ENCODE data around the gene NFIA.
"Not testable (repeated sequence)": the region's sequence is repeated elsewhere in the genome, so short reads cannot be mapped to it uniquely, and the experiment has no call there.

NFIA gene

DNA sequence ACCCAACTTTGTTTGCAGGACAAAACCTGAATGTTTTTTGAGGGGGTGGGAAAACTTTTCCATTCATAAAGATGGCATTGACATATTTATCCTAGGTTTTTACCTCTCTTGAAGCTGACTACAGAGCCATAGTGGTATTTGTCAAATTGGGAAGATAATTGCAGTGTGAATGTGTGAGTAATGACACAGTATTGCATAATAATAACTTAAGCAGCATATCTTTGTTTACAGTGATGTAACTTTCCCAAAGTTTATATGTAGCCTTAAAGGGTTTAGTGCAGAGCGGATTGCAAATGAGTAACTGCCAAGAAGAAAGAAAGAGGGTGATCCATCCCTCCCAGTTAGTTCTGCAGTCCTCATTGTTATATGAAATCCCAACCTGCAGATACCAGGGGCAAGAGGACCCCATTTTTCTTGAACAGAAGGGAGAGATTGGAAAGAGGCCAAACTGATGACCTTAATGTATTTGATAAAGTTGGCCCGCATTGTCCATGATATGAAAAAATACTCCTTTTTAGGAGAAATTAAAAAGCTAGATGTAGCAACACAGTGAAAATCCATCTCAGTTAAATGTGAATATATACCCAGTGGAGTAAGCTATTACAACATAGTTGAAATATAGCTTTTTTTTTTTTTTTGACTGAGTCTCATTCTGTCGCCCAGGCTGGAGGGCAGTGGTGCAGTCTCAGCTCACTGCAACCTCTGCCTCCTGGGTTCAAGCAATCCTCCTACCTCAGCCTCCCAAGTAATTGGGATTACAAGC lies 23.7 kb upstream of the NFIA start:
- peak; percentile 40 for DNase-seq (ENCODE audit: low spot score)

DNA sequence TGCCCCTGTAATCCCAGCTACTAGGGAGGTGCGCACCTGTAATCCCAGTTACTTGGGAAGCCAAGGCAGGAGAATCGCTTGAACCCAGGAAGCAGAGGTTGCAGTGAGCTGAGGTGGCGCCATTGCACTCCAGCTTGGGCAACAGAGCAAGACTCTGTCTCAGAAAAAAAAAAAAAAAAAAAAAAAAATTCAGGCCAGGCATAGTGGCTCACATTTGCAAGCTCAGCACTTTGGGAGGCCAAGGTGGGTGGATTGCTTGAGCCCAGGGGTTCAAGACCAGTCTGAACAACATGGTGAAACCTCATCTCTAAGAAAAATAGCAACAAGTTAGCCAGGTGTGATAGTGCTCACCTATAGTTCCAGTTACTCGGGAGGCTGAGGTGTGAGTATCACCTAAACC lies 20.8 kb upstream of the NFIA start:
- DNase-seq (ENCODE audit: low spot score) = peak; percentile 48

DNA sequence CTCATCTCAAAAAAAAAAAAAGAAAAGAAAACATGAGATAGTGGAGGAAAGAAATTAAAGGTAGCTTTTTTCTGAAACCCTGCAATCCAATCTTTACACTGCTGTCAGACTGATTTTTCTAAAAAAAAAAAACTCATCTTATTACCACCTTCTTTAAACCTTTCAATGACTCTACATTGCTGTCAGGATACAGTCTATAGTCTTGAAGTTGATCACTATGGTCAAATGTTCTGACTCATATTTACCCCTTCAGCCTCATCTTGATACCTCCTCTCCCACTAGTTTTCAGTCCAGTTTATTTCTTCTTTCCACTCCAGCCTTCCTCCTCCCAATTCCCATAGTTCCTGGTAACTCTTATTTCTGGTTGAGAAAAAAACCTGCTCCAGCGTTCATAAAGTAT lies 17.7 kb upstream of the NFIA start:
- DNase-seq (ENCODE audit: low spot score) = no peak

DNA sequence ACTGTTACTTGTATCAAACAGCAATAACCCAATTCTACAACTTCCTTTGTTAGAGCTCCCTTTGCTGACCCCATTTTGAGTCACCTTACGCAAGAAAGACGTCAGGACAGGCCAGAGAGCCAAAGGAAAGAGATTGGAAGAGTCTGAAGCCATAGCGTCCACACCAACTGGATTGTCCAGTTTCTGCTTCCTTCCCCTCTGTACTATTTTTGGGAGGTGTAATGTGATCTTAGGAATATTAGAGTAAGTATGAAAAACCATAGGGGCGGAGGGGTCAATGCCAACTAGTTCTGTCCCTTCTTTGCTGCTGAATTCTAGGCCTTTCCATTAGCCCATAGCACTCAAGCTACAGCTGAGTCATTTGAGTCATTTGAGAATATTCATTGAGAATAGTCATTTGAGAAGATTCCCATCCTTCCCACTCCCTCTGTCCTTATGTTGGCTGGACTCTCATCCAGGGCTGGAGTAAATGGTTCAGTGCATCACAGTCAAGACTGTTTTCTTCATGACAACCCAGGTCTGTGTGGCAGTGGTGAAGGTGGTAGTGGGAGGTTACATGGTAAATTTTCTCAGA lies 14.8 kb upstream of the NFIA start:
- no peak for DNase-seq (ENCODE audit: low spot score)

DNA sequence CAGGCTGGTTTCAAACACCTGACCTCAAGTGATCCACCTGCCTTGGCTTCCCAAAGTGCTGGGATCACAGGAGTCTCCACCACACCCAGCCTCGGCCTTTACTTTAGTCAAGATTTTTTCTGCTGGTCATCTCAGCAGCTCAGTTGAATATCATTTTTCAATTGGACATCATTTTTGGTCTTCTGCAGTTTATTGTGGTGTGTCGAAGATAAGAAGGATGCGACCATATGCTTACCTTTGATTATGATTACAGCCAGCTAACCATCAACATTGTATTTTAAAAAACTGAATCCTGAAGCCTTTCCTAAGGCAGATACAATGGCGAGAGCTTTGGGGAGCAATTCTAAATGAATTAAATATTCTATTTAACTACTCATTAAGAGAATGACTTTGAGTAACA lies 12.3 kb upstream of the NFIA start:
- peak; percentile 24 for DNase-seq (ENCODE audit: low spot score)

DNA sequence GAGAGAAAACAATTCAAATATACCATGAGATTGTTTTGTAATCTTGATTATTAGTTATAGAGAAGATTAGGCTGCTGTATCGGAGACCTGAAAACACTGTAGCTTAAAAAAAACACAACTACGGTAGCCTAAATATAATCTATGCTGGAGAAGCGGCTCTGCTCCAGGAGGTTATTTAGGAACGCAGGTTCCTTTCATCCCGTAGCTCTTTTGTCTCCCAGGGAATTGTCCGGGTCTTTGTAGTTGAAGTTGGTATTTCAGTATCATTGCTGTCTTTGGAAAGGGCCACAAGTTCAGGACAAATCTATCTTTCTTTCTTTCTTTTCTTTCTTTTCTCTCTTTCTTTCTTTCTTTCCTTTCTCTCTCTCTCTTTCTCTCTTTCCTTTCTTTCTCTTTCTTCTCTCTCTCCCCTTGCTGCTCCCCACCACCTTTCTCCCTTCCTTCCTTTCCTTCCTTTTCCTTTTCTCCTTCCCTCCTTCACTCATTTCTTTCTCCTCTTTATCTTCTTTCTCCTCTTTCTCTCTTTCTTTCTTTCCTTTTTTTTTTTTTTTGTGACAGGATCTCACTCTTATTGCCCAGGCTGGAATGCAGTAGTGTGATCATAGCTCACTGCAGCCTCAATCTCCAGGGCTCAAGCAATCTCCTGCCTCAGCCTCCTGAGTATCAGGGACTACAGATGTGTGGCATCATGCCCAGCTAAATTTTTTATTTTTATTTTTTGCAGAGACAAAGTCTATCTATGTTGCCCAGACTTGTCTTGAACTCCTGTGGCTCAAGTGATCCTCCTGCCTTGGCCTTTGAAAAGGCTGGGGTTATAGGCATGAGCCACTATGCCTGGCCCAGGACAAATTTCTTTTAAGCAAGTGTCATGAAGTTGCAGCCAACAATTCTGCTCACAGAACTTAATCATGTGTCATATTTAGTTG lies 10.9 kb upstream of the NFIA start:
- peak; percentile 89 for DNase-seq (ENCODE audit: low spot score)

DNA sequence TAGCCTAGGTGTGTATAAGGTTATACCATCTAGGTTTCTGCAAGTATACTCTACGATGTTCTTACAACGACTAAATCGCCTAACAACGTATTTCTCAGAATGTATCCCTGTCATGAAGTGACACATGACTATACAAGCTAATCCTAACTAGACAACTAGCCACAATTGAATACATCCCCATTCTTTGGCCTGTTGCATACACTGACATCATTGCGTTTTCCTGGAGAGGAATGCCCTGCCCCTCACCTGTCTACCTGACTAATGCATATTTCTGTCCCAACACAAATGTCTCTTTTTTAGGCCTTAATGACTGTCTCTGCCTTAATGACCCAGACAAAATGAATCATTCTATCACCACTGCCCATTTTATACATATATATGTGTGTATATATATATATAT lies 8.5 kb upstream of the NFIA start:
- no peak for DNase-seq (ENCODE audit: low spot score)

DNA sequence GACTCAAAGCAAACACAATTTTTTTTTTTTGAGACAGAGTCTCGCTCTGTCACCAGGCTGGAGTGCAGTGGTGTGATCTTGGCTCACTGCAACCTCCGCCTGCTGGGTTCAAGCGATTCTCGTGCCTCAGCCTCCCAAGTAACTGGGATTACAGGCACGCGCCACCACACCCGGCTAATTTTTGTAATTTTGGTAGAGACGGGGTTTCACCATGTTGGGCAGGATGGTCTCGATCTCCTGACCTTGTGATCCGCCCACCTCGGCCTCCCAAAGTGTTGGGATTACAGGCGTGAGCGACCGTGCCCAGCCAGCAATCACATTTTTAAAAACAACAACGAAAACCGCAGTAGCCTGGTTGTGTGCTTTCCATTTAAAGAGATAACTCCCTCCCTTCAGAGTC lies 6.5 kb upstream of the NFIA start:
- DNase-seq (ENCODE audit: low spot score) = not testable (repeated sequence)

DNA sequence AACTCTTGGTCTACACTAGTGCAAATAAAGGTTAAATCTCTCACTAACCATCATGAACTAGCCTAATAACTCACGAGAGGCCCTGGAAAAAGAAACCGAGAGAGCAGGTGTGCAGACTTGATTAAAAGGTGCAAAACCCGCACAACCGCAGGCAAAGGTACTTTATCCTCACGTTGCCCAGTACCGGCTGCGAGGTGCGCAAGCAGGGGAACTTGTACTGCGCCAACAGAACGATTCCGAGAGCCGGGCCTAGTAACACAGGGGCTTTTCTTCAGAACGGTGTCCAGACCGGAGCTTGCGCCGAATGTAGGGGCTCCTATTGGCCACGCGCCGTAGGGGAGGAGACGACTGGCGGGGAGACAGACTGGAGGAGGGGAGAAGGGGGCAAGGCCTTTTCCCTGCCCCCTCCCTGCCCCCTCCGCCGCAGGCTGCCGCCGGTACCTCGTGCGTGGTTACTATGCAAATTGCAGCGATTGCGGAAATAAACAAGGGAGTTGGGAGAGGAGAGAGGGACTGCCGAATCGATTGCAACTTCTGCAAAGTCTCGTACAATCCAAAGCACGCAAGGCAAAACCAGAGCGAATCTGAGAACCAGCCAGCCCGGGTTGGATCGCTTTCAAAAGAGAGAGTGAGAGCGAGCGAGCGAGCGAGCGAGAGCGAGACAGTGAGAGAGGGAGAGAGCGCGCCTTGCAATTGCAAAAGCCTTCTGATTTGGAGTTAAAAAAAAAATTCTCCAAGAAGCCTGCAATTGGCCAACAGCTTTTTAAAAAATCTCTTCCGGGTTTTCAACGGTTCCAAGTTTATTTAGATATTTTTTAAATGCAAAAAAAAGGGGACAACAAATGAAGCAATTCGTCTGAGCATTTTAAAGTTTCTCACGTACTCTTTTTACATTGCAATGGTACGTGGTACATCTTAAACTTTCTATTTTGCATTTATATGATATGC lies 5.4 kb upstream of the NFIA start:
- DNase-seq (ENCODE audit: low spot score) = peak; percentile 84

DNA sequence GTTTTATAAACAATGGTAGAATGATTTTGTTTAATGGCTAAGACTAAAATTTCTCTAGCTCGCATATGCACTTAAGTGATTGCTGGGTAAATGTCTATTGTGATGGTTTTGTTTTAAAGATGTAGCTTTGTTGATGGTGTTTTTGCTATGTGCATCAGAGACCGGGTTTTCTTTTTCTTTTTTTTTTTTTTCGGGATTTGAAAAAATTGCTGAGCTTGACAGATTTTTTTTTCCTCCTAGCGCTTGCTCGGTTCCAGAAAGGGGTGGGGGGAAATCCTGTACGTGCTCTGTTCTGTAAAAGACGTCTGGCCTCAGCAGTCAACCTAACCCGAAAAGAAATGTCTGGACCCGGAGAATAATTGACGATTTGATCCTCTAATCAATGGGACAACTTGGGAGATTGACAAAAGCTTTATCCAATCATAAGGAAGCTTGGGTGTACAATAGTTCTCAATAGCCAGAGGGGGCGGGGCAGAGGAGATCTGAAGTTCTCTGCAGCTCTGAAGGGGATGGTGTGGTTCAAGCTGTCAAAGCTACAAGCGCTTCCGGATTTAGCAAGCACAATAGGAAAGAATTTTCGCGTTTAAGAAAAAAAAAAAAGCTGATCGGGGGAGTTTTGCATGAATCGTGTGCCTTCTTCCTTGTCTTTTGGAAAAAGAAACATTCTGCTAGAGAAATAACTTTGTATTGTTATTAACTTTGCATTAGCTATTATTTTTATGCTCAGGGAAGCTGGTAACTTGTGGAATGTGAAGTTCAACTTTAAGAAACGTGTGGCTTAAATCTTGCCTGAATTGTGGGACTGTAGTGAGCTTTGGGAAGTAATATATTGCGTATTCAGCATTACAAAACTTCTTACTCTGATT lies 4.5 kb upstream of the NFIA start:
- peak; percentile 93 for DNase-seq (ENCODE audit: low spot score)

DNA sequence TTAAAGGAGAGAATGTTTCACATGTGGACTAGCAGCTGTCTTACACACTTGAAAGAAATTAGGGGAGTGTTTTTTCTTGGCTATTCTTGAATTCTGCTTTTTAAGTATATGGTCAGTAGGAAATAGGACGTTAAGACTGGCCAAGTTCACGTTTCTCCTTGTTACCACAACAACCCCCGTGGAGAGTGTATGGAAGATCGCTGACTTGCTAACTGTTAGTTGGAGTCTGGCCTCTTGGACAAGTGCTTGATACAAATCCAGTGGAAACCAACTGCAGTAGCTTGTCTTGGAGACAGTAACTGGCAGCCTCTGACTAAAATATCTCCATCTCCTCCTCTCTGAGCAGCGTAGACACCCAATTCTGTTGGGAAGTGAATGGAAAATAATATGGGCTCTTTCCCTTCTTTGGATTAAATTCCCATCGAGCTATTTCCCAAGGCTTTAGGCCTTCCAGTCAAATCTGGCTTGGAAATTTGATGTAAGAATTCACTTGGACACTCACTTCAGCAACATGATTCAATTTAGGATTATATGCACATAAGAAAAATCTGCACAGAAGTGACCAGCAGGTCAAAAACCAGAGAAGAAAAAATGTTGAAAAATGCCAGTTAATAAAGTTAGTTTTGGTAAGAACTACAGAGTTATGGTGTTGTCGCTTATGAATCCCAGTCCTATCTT lies 3.6 kb upstream of the NFIA start:
- DNase-seq (ENCODE audit: low spot score) = peak; percentile 49

DNA sequence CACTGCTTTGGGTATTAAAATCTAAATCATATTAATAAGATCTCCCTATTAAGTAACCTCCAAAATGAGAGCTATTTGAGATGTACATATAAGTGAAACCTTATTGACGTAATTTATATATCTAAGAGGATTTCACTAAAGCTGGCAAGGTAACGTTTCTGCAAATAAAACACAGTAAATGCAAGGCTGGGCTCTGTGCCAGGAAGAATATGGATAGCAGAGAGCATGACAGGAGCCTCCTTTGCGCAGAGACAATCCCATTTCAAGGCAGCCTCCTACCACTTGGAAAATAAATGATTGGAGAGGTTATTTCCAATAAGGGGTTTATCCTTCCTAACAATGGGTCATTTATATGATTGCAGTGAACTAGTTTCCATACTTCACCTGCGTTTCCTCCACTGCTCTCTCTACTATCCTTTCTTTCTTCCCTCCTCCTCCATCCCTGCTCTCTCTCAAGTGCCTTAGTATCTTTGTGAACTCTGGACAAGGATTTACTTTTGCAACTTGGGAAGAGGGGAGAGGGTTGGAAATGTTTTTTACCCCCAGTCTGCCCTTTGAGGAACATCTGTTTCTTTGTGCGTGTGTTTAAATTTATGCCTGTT lies 3.0 kb upstream of the NFIA start:
- DNase-seq (ENCODE audit: low spot score) = peak; percentile 73

DNA sequence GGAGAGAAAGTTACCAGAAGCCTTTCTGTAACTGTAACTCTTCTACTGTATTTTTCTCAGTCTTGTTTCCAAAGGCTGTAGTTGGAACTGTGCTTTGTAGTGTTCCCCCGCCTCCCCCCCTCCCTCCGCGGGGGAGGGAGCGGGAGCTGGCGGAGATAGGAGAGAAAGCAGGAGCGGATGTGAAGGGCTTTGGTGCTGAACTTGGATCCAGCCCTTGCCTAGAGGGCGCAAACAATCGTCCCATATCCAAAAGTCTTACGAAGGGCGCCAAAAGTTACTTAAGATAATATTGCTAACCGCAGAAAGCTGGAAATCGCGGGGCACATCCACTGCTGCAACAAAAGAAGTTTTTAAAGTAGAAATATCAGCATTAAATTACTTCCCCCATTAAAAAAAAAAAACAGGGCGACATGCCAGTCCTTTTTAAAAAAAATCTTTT lies 2.4 kb upstream of the NFIA start:
- peak; percentile 78 for DNase-seq (ENCODE audit: low spot score)

DNA sequence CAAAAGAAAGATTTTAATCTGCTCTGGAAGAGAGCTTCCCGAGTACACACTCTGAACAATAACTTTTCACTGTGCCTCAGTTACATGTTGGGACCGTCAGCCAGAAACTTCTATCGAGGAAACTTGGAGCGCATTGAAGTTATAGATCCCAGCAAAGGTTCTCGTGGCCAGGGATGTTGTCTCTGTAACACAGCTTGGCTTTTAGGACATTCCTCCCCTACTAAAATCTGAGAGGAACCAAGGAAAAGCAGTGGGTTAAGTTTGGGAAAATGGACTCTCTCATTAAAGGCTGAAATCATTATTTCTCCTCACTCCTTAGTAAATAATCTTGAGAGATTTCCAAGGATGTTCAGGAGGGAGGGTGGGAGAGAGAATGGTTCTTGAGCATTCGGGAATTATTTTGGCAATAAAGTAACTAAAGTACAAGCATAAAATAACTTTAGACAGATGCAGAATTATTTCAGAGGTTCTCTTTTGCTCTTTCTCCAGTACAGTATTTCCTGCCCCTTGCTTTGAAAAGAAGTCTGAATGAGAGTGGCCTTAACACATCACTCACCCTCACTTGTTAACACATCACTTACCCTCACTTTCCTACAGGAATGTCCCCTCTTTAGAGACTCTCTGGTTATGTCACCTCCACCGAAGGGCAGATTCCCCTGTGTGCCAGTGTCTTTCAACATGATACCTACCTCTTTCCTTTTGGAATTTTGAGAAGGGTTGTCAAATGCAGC lies 1.8 kb upstream of the NFIA start:
- DNase-seq (ENCODE audit: low spot score) = no peak

DNA sequence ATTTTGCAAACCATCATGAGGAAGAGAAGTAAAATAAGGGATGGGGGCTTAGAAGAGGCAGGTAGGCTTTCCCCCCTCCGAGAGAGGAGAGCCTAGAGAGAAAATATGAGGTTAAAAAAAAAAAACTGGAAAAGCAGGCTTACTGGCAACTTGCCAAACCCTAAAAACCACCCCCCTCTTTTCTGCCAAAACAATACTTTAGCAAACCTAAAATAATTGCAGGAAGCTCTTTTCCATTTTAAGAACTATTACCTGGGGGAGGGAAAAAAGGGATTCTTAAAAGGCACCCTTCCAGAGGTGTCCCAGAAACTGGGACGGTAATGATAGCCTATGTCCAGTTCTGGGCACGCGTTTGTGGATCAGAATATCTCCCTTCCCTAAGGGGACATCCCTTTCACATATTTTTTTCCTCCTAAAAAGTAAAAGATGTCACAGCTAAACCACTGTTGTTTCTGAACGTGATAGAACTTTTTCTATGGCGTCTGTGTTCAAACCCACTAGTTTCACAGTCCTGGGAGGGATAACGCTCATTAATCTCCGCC lies 1.1 kb upstream of the NFIA start:
- no peak for DNase-seq (ENCODE audit: low spot score)

DNA sequence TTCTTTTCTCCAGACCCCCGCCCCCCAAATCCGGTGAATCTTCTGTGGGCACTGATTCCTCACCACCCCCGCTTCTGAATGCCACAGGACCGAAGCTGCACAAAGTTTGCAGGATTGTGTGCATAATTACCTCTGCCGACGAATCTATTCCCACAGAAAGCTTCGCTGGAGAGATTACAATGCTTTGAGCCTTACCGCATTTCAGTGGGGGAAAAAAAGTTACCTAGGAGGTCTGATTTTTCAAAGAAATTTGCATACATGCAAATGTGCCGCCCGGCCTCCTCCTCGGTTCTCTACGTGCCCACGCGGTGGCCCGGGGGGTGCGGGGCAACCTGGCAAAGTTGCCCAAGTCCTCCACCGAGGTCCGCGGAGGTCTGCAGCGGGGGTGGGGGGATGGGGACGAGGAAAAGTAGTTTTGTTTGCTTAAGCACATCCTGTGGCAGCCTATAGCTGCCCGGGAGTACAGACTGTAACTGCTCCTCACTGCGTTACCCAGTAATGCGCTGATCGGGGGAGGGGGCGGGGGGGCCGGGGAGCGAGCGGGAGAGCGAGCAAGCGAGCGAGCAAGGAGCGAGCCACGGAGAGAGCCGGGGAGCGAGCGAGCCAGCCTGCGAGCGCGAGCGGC lies 563 bp upstream of the NFIA start:
- peak; percentile 56 for DNase-seq (ENCODE audit: low spot score)

DNA sequence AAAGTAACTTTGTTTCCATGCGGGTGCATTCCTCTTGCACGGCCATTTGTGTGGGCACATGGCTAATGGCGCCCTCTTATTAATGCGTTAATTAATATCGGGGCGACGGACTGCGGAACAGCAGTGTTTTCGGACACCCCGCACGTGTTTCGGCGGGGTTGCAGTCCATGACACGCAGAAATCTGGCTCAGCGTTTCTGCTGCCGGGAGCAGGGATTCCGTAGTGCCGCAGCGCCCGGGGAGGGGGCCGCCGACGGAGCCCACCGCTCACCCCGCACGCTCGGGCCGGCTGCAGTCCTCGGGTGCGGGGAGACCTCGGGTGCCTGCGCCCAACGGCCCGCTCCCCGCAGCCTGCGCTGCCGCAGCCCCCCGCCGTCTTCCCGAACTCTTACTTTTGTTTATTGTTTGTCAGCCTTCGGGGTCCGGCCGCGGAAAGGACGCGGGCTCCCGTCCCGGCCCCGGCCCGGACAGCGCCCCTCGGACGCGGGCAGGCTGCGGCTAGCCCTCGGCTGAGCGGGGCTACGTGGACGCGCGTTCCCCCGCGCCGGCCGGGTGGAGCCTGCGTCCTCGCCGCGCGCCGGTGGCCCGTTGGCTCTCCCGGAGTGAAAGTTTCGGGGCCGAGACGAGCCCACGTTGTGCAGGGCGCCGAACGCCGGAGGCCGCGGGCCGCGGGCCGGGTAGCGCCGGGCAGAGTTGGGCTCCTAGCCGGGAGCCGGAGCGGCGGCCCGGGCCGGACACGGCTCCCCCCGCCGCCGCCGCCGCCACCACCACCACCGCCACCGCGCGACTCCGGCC lies 849 bp downstream of the NFIA start:
- DNase-seq (ENCODE audit: low spot score) = peak; percentile 58

Measured in hematopoietic multipotent progenitor cell treated with erythropoietin and hydrocortisone succinate and interleukin-3 and kit ligand, for 17 days (in vitro differentiated cells).